Activated CD4-positive, alpha-beta T cell treated with anti-CD3 and anti-CD28 coated beads, Interleukin-2, amount 10 ng/mL, durations not matched to agents 7 days and 5 days (primary cell): ENCODE results near the gene NUP93. TPM values are rescaled to one million over a fixed set of nuclear protein-coding genes. Genes with fewer than 3 reads are reported as not detected.

Experiments used
- CTCF ChIA-PET: fragments of 350-600 bp; sonication (Branson Sonifier 250); formaldehyde crosslinking; loops from one replicate; lab custom pipeline; 2021; ENCODE audit warnings: antibody characterized with exemption; lab: Charles Lee
- POLR2A ChIA-PET: fragments of 350-600 bp; sonication (Branson Sonifier 250); formaldehyde crosslinking; loops from one replicate; lab custom pipeline; 2021; ENCODE audit warnings: antibody characterized with exemption; lab: Charles Lee
- DNase-seq: peaks from one replicate; pipeline ENCODE4 v3.0.0-alpha.2; 2020
- H3K27ac Mint-ChIP-seq: one replicate; pipeline ENCODE4 v1.8.0; 2021; ENCODE audit warnings: mild to moderate bottlenecking, moderate library complexity, mixed read lengths
- H3K27me3 Mint-ChIP-seq: one replicate; pipeline ENCODE4 v1.8.0; 2021; ENCODE audit warnings: mixed read lengths
- H3K36me3 Mint-ChIP-seq: one replicate; pipeline ENCODE4 v1.8.0; 2021; ENCODE audit warnings: low read depth, mixed read lengths
- H3K4me1 Mint-ChIP-seq: one replicate; pipeline ENCODE4 v1.8.0; 2021; ENCODE audit warnings: mixed read lengths
- H3K4me3 Mint-ChIP-seq: one replicate; pipeline ENCODE4 v1.8.0; 2021; ENCODE audit warnings: mild to moderate bottlenecking, moderate library complexity, mixed read lengths
- H3K9me3 Mint-ChIP-seq: one replicate; pipeline ENCODE4 v1.8.0; 2021; ENCODE audit warnings: mixed read lengths
- total RNA-seq, 2 experiments: library from RNA; stranded (reverse); gene quantifications; one replicate each; pipeline ENCODE4 v1.2.3, GENCODE V29; 2021

The NUP93 gene
- total RNA-seq, 2 experiments from 2014 or later, result 85.0 to 85.9 TPM

DNA sequence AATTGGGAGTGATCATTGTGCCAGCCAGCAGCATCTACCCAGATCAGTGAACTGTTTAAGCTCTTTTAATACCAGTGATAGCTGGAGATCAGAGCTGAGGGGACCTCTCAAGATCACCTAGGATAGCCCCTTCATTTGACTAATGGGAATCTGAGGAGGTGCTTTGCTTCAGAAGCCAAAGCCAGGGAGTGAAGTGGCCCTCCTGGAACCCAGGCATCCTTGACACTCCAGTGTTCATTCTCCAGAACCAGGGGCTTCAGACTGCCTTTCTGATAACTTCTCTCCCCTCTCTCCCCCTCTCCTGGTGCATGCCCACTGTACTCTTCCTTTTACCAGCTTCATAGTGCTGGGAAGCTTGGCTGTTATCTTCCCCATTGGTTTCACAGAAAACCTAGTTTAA lies 87.1 kb downstream of the NUP93 start:
- DNase-seq, result no peak
- ChIA-PET CTCF (interaction anchor here (0.6 to 2.5 kb wide), 6 partner anchors 11 to 240 kb away, joined by 3 to 6 read pairs (median 3); no protein-coding TSS in a partner anchor), POLR2A (no interaction called here)
- Mint-ChIP-seq H3K36me3 (peaks cover 6% of the 10 kb centered on the region), H3K27ac (no peak overlapping the region), H3K4me1 (peaks cover 4% of the 10 kb centered on the region), H3K9me3 (no peaks in the 10 kb centered on the region), H3K4me3 (no peak overlapping the region), H3K27me3 (no peaks in the 10 kb centered on the region)

DNA sequence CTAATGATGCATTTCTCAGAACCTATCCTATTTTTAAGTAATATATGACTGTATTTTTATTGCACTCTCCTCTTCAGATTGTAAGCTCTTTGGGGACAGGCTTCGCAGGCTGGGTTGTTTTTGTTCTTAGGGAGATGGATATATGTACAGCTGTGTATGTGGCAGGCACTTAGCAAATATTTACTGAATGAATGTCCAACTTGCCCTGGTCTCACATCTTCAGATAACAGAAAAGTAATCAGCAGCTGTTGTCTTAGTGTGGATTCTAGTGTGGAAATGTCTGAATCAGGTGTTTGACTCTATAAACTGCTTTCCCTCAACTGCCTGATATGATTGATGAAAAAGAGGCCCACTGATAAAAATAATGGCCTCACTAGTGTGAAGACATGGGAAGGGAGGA lies 88.0 kb downstream of the NUP93 start:
- H3K4me1 Mint-ChIP-seq, result no peaks in the 10 kb centered on the region
- no peak overlapping the region for H3K4me3 Mint-ChIP-seq
- no peaks in the 10 kb centered on the region for H3K27me3 Mint-ChIP-seq
- no peaks in the 10 kb centered on the region for H3K9me3 Mint-ChIP-seq
- H3K36me3 Mint-ChIP-seq, result peaks cover 8% of the 10 kb centered on the region
- ChIA-PET CTCF (interaction anchor here (1.1 to 2.5 kb wide), 2 partner anchors 12 to 15 kb away, joined by 3 to 6 read pairs; no protein-coding TSS in a partner anchor), POLR2A (no interaction called here)
- H3K27ac Mint-ChIP-seq, result no peak overlapping the region
- no peak for DNase-seq

- no peaks in the 10 kb centered on the region for H3K9me3 Mint-ChIP-seq
- POLR2A ChIA-PET, result no interaction called here
- H3K36me3 Mint-ChIP-seq, result peaks cover 22% of the 10 kb centered on the region
- no peak for DNase-seq
- CTCF ChIA-PET, result interaction anchor here (1.2 to 2.4 kb wide), 3 partner anchors 10 to 103 kb away, joined by 3 to 5 read pairs (median 5); no protein-coding TSS in a partner anchor
- no peaks in the 10 kb centered on the region for H3K4me1 Mint-ChIP-seq
- H3K27ac Mint-ChIP-seq, result no peak overlapping the region
- H3K4me3 Mint-ChIP-seq, result no peak overlapping the region
- no peaks in the 10 kb centered on the region for H3K27me3 Mint-ChIP-seq
These were observed 93.3 kb downstream of the NUP93 start for GRCh38 chr16:56823081-56823733.

GRCh38 chr16:56824331-56824730 lies 94.4 kb downstream of the NUP93 start:
- ChIA-PET POLR2A (no interaction called here), CTCF (interaction anchor here (1.3 to 2.4 kb wide), 2 partner anchors 9 to 11 kb away, joined by 5 read pairs; no protein-coding TSS in a partner anchor)
- DNase-seq, result no peak
- Mint-ChIP-seq H3K27ac (no peak overlapping the region), H3K9me3 (no peaks in the 10 kb centered on the region), H3K27me3 (no peaks in the 10 kb centered on the region), H3K36me3 (peaks cover 22% of the 10 kb centered on the region), H3K4me3 (no peak overlapping the region), H3K4me1 (no peaks in the 10 kb centered on the region)

GRCh38 chr16:56824804-56825203 lies 94.9 kb downstream of the NUP93 start:
- H3K36me3 Mint-ChIP-seq, result peaks cover 22% of the 10 kb centered on the region
- H3K9me3 Mint-ChIP-seq, result no peaks in the 10 kb centered on the region
- no peak for DNase-seq
- POLR2A ChIA-PET, result no interaction called here
- no peak overlapping the region for H3K27ac Mint-ChIP-seq
- no peaks in the 10 kb centered on the region for H3K27me3 Mint-ChIP-seq
- no peaks in the 10 kb centered on the region for H3K4me1 Mint-ChIP-seq
- CTCF ChIA-PET, result interaction anchor here (1.3 to 2.4 kb wide), 2 partner anchors 8 to 11 kb away, joined by 5 read pairs; no protein-coding TSS in a partner anchor
- H3K4me3 Mint-ChIP-seq, result no peak overlapping the region

DNA sequence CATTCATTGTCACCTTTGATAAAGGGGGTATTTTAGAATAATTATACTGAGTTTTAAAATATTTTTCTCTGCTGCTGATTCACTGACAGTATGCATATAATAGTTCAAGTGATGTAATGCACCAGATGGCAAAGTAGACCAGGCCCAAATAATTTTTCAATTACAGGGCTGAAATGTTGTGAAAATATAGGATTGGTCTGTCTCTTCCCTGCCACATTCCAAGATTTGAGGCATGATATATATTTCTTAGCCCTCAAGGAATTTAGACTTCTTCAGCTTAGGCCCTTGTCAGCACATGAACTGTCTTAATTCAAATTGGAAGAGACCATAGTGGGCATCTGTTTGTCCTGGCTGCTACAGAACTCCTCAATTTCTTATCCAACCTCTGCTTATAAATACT lies 95.9 kb downstream of the NUP93 start:
- Mint-ChIP-seq H3K27ac (no peak overlapping the region), H3K4me1 (no peaks in the 10 kb centered on the region), H3K36me3 (peaks cover 22% of the 10 kb centered on the region), H3K27me3 (no peaks in the 10 kb centered on the region), H3K4me3 (no peak overlapping the region), H3K9me3 (no peaks in the 10 kb centered on the region)
- CTCF ChIA-PET, result no interaction called here
- POLR2A ChIA-PET, result no interaction called here
- DNase-seq, result no peak

DNA sequence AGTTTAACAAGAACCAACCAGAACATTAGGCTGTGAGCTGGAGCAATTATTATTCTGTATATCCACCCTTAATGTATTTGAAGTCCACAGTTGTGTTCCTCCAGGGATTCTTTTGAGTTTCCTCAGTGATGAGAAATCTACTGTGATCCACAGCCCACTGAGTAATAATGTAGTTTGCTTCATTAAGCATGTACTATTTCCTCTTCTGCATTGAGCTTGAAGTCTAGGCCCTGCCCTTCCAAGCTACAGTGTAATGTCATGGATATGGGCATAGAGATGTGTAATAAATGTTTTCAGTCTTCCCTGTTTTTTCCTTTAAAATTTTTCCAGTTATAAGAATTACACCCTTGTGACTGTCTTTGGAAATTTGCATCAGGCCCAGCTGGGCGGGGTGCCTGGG lies 98.7 kb downstream of the NUP93 start:
- no peak overlapping the region for H3K4me3 Mint-ChIP-seq
- no peaks in the 10 kb centered on the region for H3K9me3 Mint-ChIP-seq
- no peaks in the 10 kb centered on the region for H3K27me3 Mint-ChIP-seq
- peaks cover 2% of the 10 kb centered on the region for H3K4me1 Mint-ChIP-seq
- H3K27ac Mint-ChIP-seq, result no peak overlapping the region
- POLR2A ChIA-PET, result no interaction called here
- CTCF ChIA-PET, result interaction anchor here (0.8 to 2.1 kb wide), 2 partner anchors 10 to 34 kb away, joined by 3 to 7 read pairs; no protein-coding TSS in a partner anchor
- peaks cover 20% of the 10 kb centered on the region for H3K36me3 Mint-ChIP-seq
- no peak for DNase-seq

- Mint-ChIP-seq H3K4me3 (no peak overlapping the region), H3K4me1 (peaks cover 2% of the 10 kb centered on the region), H3K36me3 (peaks cover 16% of the 10 kb centered on the region), H3K9me3 (no peaks in the 10 kb centered on the region), H3K27me3 (no peaks in the 10 kb centered on the region), H3K27ac (no peak overlapping the region)
- DNase-seq, result no peak
- CTCF ChIA-PET, result interaction anchor here (1.0 to 1.4 kb wide), 2 partner anchors 12 to 24 kb away, joined by 3 to 10 read pairs; no protein-coding TSS in a partner anchor
- POLR2A ChIA-PET, result no interaction called here
These were observed 100.7 kb downstream of the NUP93 start for GRCh38 chr16:56830669-56831068.

- DNase-seq, result no peak
- POLR2A ChIA-PET, result no interaction called here
- CTCF ChIA-PET, result interaction anchor here (1.1 to 1.4 kb wide), 3 partner anchors 9 to 27 kb away, joined by 3 to 5 read pairs (median 3); no protein-coding TSS in a partner anchor
- peaks cover 17% of the 10 kb centered on the region for H3K36me3 Mint-ChIP-seq
- H3K9me3 Mint-ChIP-seq, result no peaks in the 10 kb centered on the region
- H3K4me3 Mint-ChIP-seq, result no peak overlapping the region
- H3K27me3 Mint-ChIP-seq, result no peaks in the 10 kb centered on the region
- no peak overlapping the region for H3K27ac Mint-ChIP-seq
- peaks cover 2% of the 10 kb centered on the region for H3K4me1 Mint-ChIP-seq
These were observed 102.8 kb downstream of the NUP93 start for GRCh38 chr16:56832768-56833167.

DNA sequence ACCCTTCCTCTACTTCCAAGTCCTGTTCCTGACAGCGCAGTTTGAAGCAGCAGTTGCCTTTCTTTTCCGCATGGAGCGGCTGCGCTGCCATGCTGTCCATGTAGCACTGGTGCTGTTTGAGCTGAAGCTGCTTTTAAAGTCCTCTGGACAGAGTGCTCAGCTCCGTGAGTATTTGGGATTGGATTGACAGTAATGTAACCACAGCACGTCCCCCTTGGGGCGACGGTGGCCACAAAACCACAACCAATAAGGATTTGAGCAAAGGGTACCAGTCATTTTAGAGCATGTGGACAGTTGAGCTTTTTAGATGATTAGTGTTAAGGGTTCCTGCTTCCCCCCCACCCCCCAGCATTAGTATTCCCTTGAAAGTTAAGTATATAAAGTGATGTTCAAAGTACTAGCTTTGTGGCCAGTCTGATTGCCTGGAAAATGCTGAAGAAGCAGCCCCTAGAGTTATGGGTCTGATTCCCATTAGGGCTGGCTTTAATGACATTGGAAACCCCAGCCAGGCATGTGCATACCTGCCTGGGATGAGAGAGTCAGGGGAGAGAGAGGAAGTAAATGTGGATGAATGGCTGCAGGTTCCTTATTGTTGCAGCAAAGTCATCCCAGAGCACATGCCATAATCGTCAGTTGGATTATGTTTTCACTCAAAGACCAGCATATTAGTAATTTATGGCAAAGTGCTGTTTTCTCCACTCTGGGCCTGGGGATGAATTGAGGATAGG lies 103.5 kb downstream of the NUP93 start:
- H3K4me1 Mint-ChIP-seq, result peaks cover 2% of the 10 kb centered on the region
- ChIA-PET POLR2A (interaction anchor here (0.6 kb wide), 1 partner anchor 13 kb away, joined by 4 read pairs; no protein-coding TSS in a partner anchor), CTCF (interaction anchor here (1.1 to 1.4 kb wide), 3 partner anchors 9 to 26 kb away, joined by 3 to 5 read pairs (median 3); no protein-coding TSS in a partner anchor)
- no peak for DNase-seq
- peak overlapping the region; percentile 43 for H3K27ac Mint-ChIP-seq
- no peak overlapping the region for H3K4me3 Mint-ChIP-seq
- no peaks in the 10 kb centered on the region for H3K27me3 Mint-ChIP-seq
- no peaks in the 10 kb centered on the region for H3K9me3 Mint-ChIP-seq
- H3K36me3 Mint-ChIP-seq, result peaks cover 20% of the 10 kb centered on the region

DNA sequence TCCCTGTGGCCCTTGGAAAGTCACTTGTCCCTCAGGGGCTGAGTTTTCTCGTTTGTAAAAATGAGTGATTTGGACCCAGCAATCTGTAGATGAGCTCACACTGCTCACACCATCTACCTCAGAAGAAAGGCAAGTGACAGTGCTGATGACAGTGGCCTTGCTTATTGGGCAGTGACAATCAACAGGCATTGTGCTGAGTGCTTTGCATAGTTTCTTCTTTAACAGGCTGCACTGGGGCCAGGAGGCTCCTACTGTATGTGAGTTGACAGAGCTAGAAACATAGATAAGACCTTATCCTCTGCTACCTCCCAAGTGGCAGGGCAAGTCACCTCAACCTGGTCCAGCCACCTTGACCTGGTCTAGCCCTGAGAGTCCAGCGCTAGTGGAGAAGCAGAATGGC lies 105.4 kb downstream of the NUP93 start:
- Mint-ChIP-seq H3K9me3 (no peaks in the 10 kb centered on the region), H3K27me3 (no peaks in the 10 kb centered on the region), H3K4me1 (peaks cover 12% of the 10 kb centered on the region), H3K36me3 (peaks cover 31% of the 10 kb centered on the region), H3K4me3 (no peak overlapping the region), H3K27ac (no peak overlapping the region)
- POLR2A ChIA-PET, result no interaction called here
- DNase-seq, result no peak
- CTCF ChIA-PET, result no interaction called here

- Mint-ChIP-seq H3K4me1 (peaks cover 12% of the 10 kb centered on the region), H3K9me3 (no peaks in the 10 kb centered on the region), H3K27me3 (no peaks in the 10 kb centered on the region), H3K36me3 (peaks cover 37% of the 10 kb centered on the region), H3K4me3 (no peak overlapping the region), H3K27ac (no peak overlapping the region)
- no peak for DNase-seq
- ChIA-PET CTCF (interaction anchor here (0.5 to 1.3 kb wide), 4 partner anchors 10 to 214 kb away, joined by 3 read pairs; no protein-coding TSS in a partner anchor), POLR2A (no interaction called here)
These were observed 106.7 kb downstream of the NUP93 start for GRCh38 chr16:56836410-56837230.
